HEK293 (cell line): ENCODE results near the gene SMIM41.

Source experiments
- CTCF ChIP-seq: fragments of 450-650 bp; formaldehyde crosslinking; IDR thresholded peaks from 2 replicates; pipeline ENCODE4 v1.5.1; 2016; ENCODE audit warnings: missing biosample characterization, missing genetic modification characterization
- INSM2 ChIP-seq: fragments of 450-650 bp; formaldehyde crosslinking; IDR thresholded peaks from 2 replicates; pipeline ENCODE4 v1.5.1; 2016; ENCODE audit warnings: missing biosample characterization, missing genetic modification characterization
- REST ChIP-seq: fragments of 450-650 bp; formaldehyde crosslinking; IDR thresholded peaks from 2 replicates; pipeline ENCODE4 v1.5.1; 2016; ENCODE audit warnings: missing biosample characterization, missing genetic modification characterization
- YY1 ChIP-seq: fragments of 450-650 bp; formaldehyde crosslinking; IDR thresholded peaks from 2 replicates; pipeline ENCODE4 v1.5.1; 2018; ENCODE audit warnings: missing biosample characterization, missing genetic modification characterization
- ZFHX2 ChIP-seq: fragments of 450-650 bp; formaldehyde crosslinking; conservative IDR thresholded peaks from 2 replicates; pipeline ENCODE4 v1.5.1; 2016; ENCODE audit warnings: missing biosample characterization, missing genetic modification characterization
- ZNF239 ChIP-seq: fragments of 450-650 bp; formaldehyde crosslinking; IDR thresholded peaks from 2 replicates; pipeline ENCODE4 v1.5.1; 2016; ENCODE audit warnings: missing biosample characterization, missing genetic modification characterization
- ZNF366 ChIP-seq: fragments of 450-650 bp; formaldehyde crosslinking; conservative IDR thresholded peaks from 2 replicates; pipeline ENCODE4 v1.5.1; 2016; ENCODE audit warnings: missing biosample characterization, missing genetic modification characterization

GRCh38 chr12:52085682-52086180, 6.2 kb downstream of the SMIM41 start:
- no peak for TF ChIP-seq YY1 (tag by site-specific recombination)
- no peak for TF ChIP-seq CTCF
- TF ChIP-seq INSM2 (tag by site-specific recombination): no peak
- no peak for TF ChIP-seq REST (tag by site-specific recombination)
- TF ChIP-seq ZFHX2 (tag by site-specific recombination): no peak
- no peak for TF ChIP-seq ZNF239 (tag by site-specific recombination)
- TF ChIP-seq ZNF366 (tag by site-specific recombination): no peak
